SK-N-SH treated with all-trans-retinoic acid at 6 μM for 48 hours (cell line): ENCODE measurements around the gene CCDC196.

Source experiments
- ATAC-seq: fragments of 200-7000 bp; cut with Tn5 transposase; 3 replicates; pipeline ENCODE4 v1.9.1; 2020; ENCODE audit warnings: mild to moderate bottlenecking, moderate library complexity
- ARNTL ChIP-seq: fragments of 450-650 bp; formaldehyde crosslinking; IDR thresholded peaks from 2 replicates; pipeline ENCODE4 v1.5.0; 2020; ENCODE audit warnings: low read depth, mild to moderate bottlenecking, moderate library complexity, borderline replicate concordance
- BACH2 ChIP-seq: fragments of 250-450 bp; sonication (Bioruptor Pico); IDR thresholded peaks from 2 replicates; pipeline ENCODE4 v1.9.0; 2021; ENCODE audit warnings: mild to moderate bottlenecking, borderline replicate concordance
- CREB5 ChIP-seq: fragments of 250-450 bp; sonication (Bioruptor Pico); IDR thresholded peaks from 2 replicates; pipeline ENCODE4 v1.5.1; 2020; ENCODE audit warnings: low read depth, mild to moderate bottlenecking, moderate library complexity
- CSDC2 ChIP-seq: fragments of 250-450 bp; sonication (Bioruptor Pico); IDR thresholded peaks from 2 replicates; pipeline ENCODE4 v1.5.0; 2020; ENCODE audit warnings: mild to moderate bottlenecking, moderate library complexity
- CSRNP3 ChIP-seq: fragments of 250-450 bp; sonication (Bioruptor Pico); IDR thresholded peaks from 2 replicates; pipeline ENCODE4 v1.5.1; 2021; ENCODE audit warnings: mild to moderate bottlenecking, moderate library complexity
- ESRRG ChIP-seq: fragments of 250-450 bp; sonication (Bioruptor Pico); IDR thresholded peaks from 2 replicates; pipeline ENCODE4 v1.6.1; 2021; ENCODE audit warnings: mild to moderate bottlenecking
- GLIS3 ChIP-seq: fragments of 250-450 bp; sonication (Bioruptor Pico); IDR thresholded peaks from 2 replicates; pipeline ENCODE4 v1.5.0; 2020; ENCODE audit warnings: mild to moderate bottlenecking, moderate library complexity
- OSR1 ChIP-seq: fragments of 250-450 bp; sonication (Bioruptor Pico); IDR thresholded peaks from 2 replicates; pipeline ENCODE4 v1.8.0; 2022; ENCODE audit warnings: moderate library complexity, mild to moderate bottlenecking, inconsistent platforms
- PATZ1 ChIP-seq: fragments of 250-450 bp; sonication (Bioruptor Pico); IDR thresholded peaks from 2 replicates; pipeline ENCODE4 v1.8.0; 2020; ENCODE audit warnings: mild to moderate bottlenecking, moderate library complexity, borderline replicate concordance
- POU6F1 ChIP-seq: fragments of 250-450 bp; sonication (Bioruptor Pico); IDR thresholded peaks from 2 replicates; pipeline ENCODE4 v1.8.0; 2021; ENCODE audit warnings: low read depth, mild to moderate bottlenecking, moderate library complexity, borderline replicate concordance
- PPARA ChIP-seq: fragments of 250-450 bp; sonication (Bioruptor Pico); IDR thresholded peaks from 2 replicates; pipeline ENCODE4 v1.5.0; 2020; ENCODE audit warnings: mild to moderate bottlenecking, borderline replicate concordance
- RARB ChIP-seq: fragments of 250-450 bp; sonication (Bioruptor Pico); IDR thresholded peaks from 2 replicates; pipeline ENCODE4 v1.8.0; 2021; ENCODE audit warnings: mild to moderate bottlenecking, moderate library complexity
- TCF4 ChIP-seq: fragments of 250-450 bp; sonication (Bioruptor Pico); IDR thresholded peaks from 2 replicates; pipeline ENCODE4 v1.8.0; 2021; ENCODE audit warnings: mild to moderate bottlenecking, moderate library complexity, borderline replicate concordance
- TOX ChIP-seq: fragments of 250-450 bp; sonication (Bioruptor Pico); IDR thresholded peaks from 2 replicates; pipeline ENCODE4 v1.8.0; 2021; ENCODE audit warnings: mild to moderate bottlenecking, moderate library complexity, borderline replicate concordance
- TSHZ2 ChIP-seq: fragments of 250-450 bp; sonication (Bioruptor Pico); IDR thresholded peaks from 2 replicates; pipeline ENCODE4 v1.5.0; 2020; ENCODE audit warnings: mild to moderate bottlenecking, moderate library complexity
- ZC3H10 ChIP-seq: fragments of 250-450 bp; sonication (Bioruptor Pico); IDR thresholded peaks from 2 replicates; pipeline ENCODE4 v1.5.1; 2021; ENCODE audit warnings: mild to moderate bottlenecking, moderate library complexity
- ZFP3 ChIP-seq: fragments of 250-450 bp; sonication (Bioruptor Pico); IDR thresholded peaks from 2 replicates; pipeline ENCODE4 v1.5.0; 2020; ENCODE audit warnings: mild to moderate bottlenecking, moderate library complexity
- ZFP30 ChIP-seq: fragments of 450-650 bp; formaldehyde crosslinking; IDR thresholded peaks from 2 replicates; pipeline ENCODE4 v1.5.0; 2022; ENCODE audit warnings: mild to moderate bottlenecking, moderate library complexity
- ZNF565 ChIP-seq: fragments of 450-650 bp; formaldehyde crosslinking; conservative IDR thresholded peaks from 2 replicates; pipeline ENCODE4 v1.5.0; 2020; ENCODE audit warnings: low read depth, mild to moderate bottlenecking, moderate library complexity
- ZNF70 ChIP-seq: fragments of 450-650 bp; formaldehyde crosslinking; IDR thresholded peaks from 2 replicates; pipeline ENCODE4 v1.5.0; 2020; ENCODE audit warnings: mild to moderate bottlenecking, moderate library complexity
- ZNF8 ChIP-seq: fragments of 450-650 bp; formaldehyde crosslinking; IDR thresholded peaks from 2 replicates; pipeline ENCODE4 v1.5.0; 2020; ENCODE audit warnings: mild to moderate bottlenecking, moderate library complexity

The CCDC196 gene

GRCh38 chr14:66485910-66486421 is at the start of gene CCDC196:
Gene CCDC196 (plus strand): TSS chr14:66486371. CDS start chr14:66486503, 132 bp downstream.
- no peak for ATAC-seq
- TF ChIP-seq PPARA (CRISPR knock-in tag) = no peak
- TF ChIP-seq ESRRG (CRISPR knock-in tag) = no peak
- TF ChIP-seq CSDC2 (CRISPR knock-in tag) = no peak
- no peak for TF ChIP-seq POU6F1
- no peak for TF ChIP-seq BACH2 (CRISPR knock-in tag)
- TF ChIP-seq ZNF8 (CRISPR knock-in tag) = no peak
- TF ChIP-seq PATZ1 (CRISPR knock-in tag) = no peak
- no peak for TF ChIP-seq CSRNP3 (CRISPR knock-in tag)
- no peak for TF ChIP-seq ZNF70 (CRISPR knock-in tag)

- no peak for TF ChIP-seq GLIS3 (CRISPR knock-in tag)
- TF ChIP-seq CSDC2 (CRISPR knock-in tag) = no peak
- TF ChIP-seq ZFP3 (CRISPR knock-in tag) = no peak
- no peak for TF ChIP-seq TCF4 (CRISPR knock-in tag)
- TF ChIP-seq RARB (CRISPR knock-in tag) = no peak
- TF ChIP-seq TOX = no peak
- no peak for TF ChIP-seq ZNF565 (CRISPR knock-in tag)
- ATAC-seq = no peak
These were observed 45.4 kb upstream of the CCDC196 start for GRCh38 chr14:66440801-66441200.

GRCh38 chr14:66442953-66443571 is 43.1 kb upstream of the CCDC196 start:
- TF ChIP-seq CSRNP3 (CRISPR knock-in tag) (no peak), ZFP3 (CRISPR knock-in tag) (no peak), ARNTL (CRISPR knock-in tag) (no peak), CREB5 (CRISPR knock-in tag) (no peak), PPARA (CRISPR knock-in tag) (no peak)
- TF ChIP-seq, all 23 proteins: peak for 0
- no peak for ATAC-seq

- no peak for ATAC-seq
- TF ChIP-seq ARNTL (CRISPR knock-in tag) = no peak
- no peak for TF ChIP-seq ZFP30 (CRISPR knock-in tag)
- no peak for TF ChIP-seq ZNF565 (CRISPR knock-in tag)
- no peak for TF ChIP-seq RARB (CRISPR knock-in tag)
- TF ChIP-seq OSR1 (CRISPR knock-in tag) = no peak
- TF ChIP-seq ZC3H10 (CRISPR knock-in tag) = no peak
- TF ChIP-seq ZNF8 (CRISPR knock-in tag) = no peak
- no peak for TF ChIP-seq TOX
- no peak for TF ChIP-seq TSHZ2 (CRISPR knock-in tag)
- no peak for TF ChIP-seq ZFP3 (CRISPR knock-in tag)
- no peak for TF ChIP-seq ZNF70 (CRISPR knock-in tag)
- no peak for TF ChIP-seq CSDC2 (CRISPR knock-in tag)
- TF ChIP-seq ESRRG (CRISPR knock-in tag) = no peak
- TF ChIP-seq GLIS3 (CRISPR knock-in tag) = no peak
- no peak for TF ChIP-seq PATZ1 (CRISPR knock-in tag)
These were observed 42.4 kb upstream of the CCDC196 start for GRCh38 chr14:66443785-66444184.
